ENCODE results near the gene FAM53B. TPM values are rescaled to one million over a fixed set of nuclear protein-coding genes. Genes with fewer than 3 reads are reported as not detected.

FAM53B gene
- total RNA-seq, 4 donors from 2014 or later: 63.5 to 75.5 (median 67.3) TPM

DNA sequence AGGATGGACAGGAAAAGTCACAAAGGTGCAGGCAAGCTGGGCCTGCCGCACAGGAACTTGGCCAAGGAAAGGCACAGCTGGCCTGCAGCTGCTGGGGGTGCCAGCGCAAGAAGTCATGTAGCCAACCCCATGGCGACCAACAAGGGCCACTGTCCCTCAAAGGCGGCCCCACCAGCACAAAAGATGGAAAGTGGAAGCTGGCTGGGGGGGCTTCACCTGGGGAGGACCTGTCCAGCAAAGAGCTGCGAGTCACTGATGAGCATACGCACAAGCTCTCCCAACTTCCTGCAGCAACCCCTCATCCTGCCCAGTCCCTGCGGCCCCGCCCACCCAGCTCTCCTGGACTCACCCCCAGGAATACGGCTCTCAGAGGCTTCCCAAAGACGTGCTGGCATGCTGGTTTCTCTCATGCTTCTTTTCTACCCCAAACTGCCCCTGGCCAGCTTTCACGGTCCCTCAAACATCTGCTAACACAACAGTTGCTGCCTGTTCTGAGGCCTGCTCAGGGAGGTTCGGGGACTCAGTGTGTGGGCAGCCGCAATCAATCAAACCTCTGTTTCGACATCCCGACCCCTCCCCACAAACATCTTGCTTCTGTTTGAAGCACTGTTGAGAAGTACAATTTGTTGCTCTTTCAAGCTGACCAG lies 67.6 kb downstream of the FAM53B start:
- H3K36me3 ChIP-seq: peaks cover 15% of the 10 kb centered on the region
- H3K4me1 ChIP-seq: peaks cover 95% of the 10 kb centered on the region
- WGBS: 65% methylated on average over 13 of the region's 15 CpGs
- no peak for DNase-seq (ENCODE audit: low spot score in 2 of 2)
- H3K27me3 ChIP-seq: no peaks in the 10 kb centered on the region
- no peak for TF ChIP-seq EP300 (IDR thresholded peaks at IDR 0.05)
- TF ChIP-seq POLR2A (IDR thresholded peaks at IDR 0.05): no peak
- TF ChIP-seq POLR2AphosphoS5 (IDR thresholded peaks at IDR 0.05): no peak
- TF ChIP-seq, protein P1, sequence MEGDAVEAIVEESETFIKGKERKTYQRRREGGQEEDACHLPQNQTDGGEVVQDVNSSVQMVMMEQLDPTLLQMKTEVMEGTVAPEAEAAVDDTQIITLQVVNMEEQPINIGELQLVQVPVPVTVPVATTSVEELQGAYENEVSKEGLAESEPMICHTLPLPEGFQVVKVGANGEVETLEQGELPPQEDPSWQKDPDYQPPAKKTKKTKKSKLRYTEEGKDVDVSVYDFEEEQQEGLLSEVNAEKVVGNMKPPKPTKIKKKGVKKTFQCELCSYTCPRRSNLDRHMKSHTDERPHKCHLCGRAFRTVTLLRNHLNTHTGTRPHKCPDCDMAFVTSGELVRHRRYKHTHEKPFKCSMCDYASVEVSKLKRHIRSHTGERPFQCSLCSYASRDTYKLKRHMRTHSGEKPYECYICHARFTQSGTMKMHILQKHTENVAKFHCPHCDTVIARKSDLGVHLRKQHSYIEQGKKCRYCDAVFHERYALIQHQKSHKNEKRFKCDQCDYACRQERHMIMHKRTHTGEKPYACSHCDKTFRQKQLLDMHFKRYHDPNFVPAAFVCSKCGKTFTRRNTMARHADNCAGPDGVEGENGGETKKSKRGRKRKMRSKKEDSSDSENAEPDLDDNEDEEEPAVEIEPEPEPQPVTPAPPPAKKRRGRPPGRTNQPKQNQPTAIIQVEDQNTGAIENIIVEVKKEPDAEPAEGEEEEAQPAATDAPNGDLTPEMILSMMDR (IDR thresholded peaks at IDR 0.05): no peak
- peak overlapping the region; percentile 85 for H3K27ac ChIP-seq
- H3K4me3 ChIP-seq: no peak overlapping the region
- H3K9me3 ChIP-seq: no peaks in the 10 kb centered on the region

GRCh38 chr10:124675824-124676223 lies 68.4 kb downstream of the FAM53B start:
- H3K27me3 ChIP-seq: no peaks in the 10 kb centered on the region
- no peaks in the 10 kb centered on the region for H3K9me3 ChIP-seq
- no peak overlapping the region for H3K27ac ChIP-seq
- peaks cover 8% of the 10 kb centered on the region for H3K36me3 ChIP-seq
- TF ChIP-seq POLR2AphosphoS5 (IDR thresholded peaks at IDR 0.05) (no peak), EP300 (IDR thresholded peaks at IDR 0.05) (no peak), POLR2A (IDR thresholded peaks at IDR 0.05) (no peak)
- TF ChIP-seq, protein P1 (IDR thresholded peaks at IDR 0.05): no peak
- DNase-seq (ENCODE audit: low spot score in 2 of 2): no peak
- H3K4me1 ChIP-seq: peaks cover 95% of the 10 kb centered on the region
- WGBS: 93% methylated on average over 4 of the region's 4 CpGs
- H3K4me3 ChIP-seq: no peak overlapping the region

GRCh38 chr10:124675261-124675660 lies 68.9 kb downstream of the FAM53B start:
- WGBS: 81% methylated on average over 6 of the region's 6 CpGs
- Histone ChIP-seq H3K4me1 (peaks cover 95% of the 10 kb centered on the region), H3K9me3 (no peaks in the 10 kb centered on the region), H3K36me3 (peaks cover 4% of the 10 kb centered on the region), H3K4me3 (no peak overlapping the region), H3K27me3 (no peaks in the 10 kb centered on the region), H3K27ac (no peak overlapping the region)
- TF ChIP-seq, protein P1 (IDR thresholded peaks at IDR 0.05): no peak
- TF ChIP-seq POLR2AphosphoS5 (IDR thresholded peaks at IDR 0.05): no peak
- no peak for DNase-seq (ENCODE audit: low spot score in 2 of 2)

DNA sequence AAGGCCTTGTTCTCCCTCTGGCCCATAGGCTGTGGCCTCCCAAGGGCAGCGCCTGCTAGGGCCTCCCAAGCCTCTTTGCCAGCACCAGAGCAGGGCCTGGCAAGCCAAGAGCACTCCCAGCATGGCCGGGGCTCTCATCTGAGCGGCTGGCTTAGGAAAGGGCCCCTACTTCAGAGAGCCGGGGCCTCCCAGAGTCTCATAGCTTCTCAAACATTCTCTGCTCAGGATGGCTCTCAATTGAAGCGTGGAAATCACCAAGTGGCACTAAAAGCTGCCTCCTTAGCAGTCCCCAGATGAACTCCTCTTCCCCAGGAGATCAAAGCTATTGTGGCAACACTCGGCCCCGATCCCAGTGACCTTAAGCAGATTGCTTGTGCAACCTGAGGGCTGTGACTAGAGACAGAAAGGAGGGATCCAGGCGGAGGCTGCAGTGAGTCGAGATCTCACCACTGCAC lies 69.4 kb downstream of the FAM53B start:
- 85% methylated on average over 4 of the region's 9 CpGs for WGBS
- peaks cover 4% of the 10 kb centered on the region for H3K36me3 ChIP-seq
- no peaks in the 10 kb centered on the region for H3K27me3 ChIP-seq
- peak overlapping the region; percentile 42 for H3K27ac ChIP-seq
- no peaks in the 10 kb centered on the region for H3K9me3 ChIP-seq
- peaks cover 94% of the 10 kb centered on the region for H3K4me1 ChIP-seq
- no peak overlapping the region for H3K4me3 ChIP-seq
- DNase-seq (ENCODE audit: low spot score in 2 of 2): no peak
- TF ChIP-seq POLR2A (IDR thresholded peaks at IDR 0.05): no peak
- TF ChIP-seq POLR2AphosphoS5 (IDR thresholded peaks at IDR 0.05): no peak
- no peak for TF ChIP-seq EP300 (IDR thresholded peaks at IDR 0.05)

DNA sequence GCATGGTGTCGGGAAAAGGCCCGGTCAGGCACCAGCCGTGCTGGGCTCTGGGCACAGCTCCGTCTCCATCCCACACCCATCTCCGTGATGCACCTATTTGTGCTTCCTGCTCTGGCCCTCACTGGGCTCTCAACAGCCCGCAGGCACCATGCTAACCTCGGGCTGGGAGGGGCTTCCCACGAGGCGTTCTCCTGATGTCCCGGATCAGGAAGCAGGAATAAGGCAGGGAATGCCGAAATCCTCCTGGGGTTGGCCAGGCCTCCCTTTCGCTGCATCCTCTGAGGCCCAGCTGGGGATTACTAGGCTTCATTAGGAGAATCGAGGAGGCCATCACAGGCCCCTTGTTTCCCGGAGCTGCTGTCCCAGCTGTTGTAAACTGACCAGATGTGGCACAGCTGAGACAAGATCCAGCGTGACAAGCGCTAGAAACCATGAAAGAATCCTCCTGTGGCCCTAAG lies 72.0 kb downstream of the FAM53B start:
- no peak for DNase-seq (ENCODE audit: low spot score in 2 of 2)
- Histone ChIP-seq H3K27ac (peak overlapping the region; percentile 55), H3K4me1 (peaks cover 92% of the 10 kb centered on the region), H3K36me3 (no peaks in the 10 kb centered on the region), H3K27me3 (no peaks in the 10 kb centered on the region), H3K9me3 (no peaks in the 10 kb centered on the region), H3K4me3 (no peak overlapping the region)
- TF ChIP-seq EP300 (IDR thresholded peaks at IDR 0.05): no peak
- no peak for TF ChIP-seq POLR2A (IDR thresholded peaks at IDR 0.05)
- TF ChIP-seq POLR2AphosphoS5 (IDR thresholded peaks at IDR 0.05): no peak
- TF ChIP-seq, protein P1 (IDR thresholded peaks at IDR 0.05): no peak
- WGBS: 59% methylated on average over 14 of the region's 16 CpGs
